CD4-positive, CD25-positive, alpha-beta regulatory T cell (primary cell): ENCODE data around the gene C10orf71. TPM values are rescaled to one million over a fixed set of nuclear protein-coding genes. Genes with fewer than 3 reads are reported as not detected.

Experiments
- ATAC-seq, 2 donors: fragments of 150-1000 bp; cut with Tn5 transposase; one replicate each; pipeline ENCODE4 v1.10.0; 2021; ENCODE audit warnings: low read depth in 2 of 2, moderate number of reproducible peaks in 2 of 2, moderate library complexity in 1 of 2
- DNase-seq, 3 donors: peaks; one replicate each; pipeline versions ENCODE4 v3.0.0 to v3.0.0-alpha.2; 2012 to 2022; ENCODE audit warnings: mixed read lengths in 1 of 3
- H3K27ac ChIP-seq: one replicate; pipeline ENCODE4 v1.7.0; 2013; ENCODE audit warnings: mild to moderate bottlenecking, low read length; ENCODE audit not compliant: insufficient read depth, poor library complexity, severe bottlenecking
- H3K27me3 ChIP-seq: one replicate; pipeline ENCODE4 v1.7.0; 2013; ENCODE audit warnings: low read length; ENCODE audit not compliant: control insufficient read depth, insufficient read depth
- H3K36me3 ChIP-seq: one replicate; pipeline ENCODE4 v1.7.0; 2013; ENCODE audit warnings: mild to moderate bottlenecking, low read length, moderate library complexity; ENCODE audit not compliant: control insufficient read depth, insufficient read depth
- H3K4me1 ChIP-seq: 2 replicates; pipeline ENCODE4 v1.7.0; 2013; ENCODE audit warnings: mild to moderate bottlenecking, low read length; ENCODE audit not compliant: insufficient read depth, control insufficient read depth, poor library complexity, severe bottlenecking
- H3K4me3 ChIP-seq: one replicate; pipeline ENCODE4 v1.7.0; 2013; ENCODE audit warnings: low read depth, mild to moderate bottlenecking, low read length, moderate library complexity
- H3K9me3 ChIP-seq, 2 experiments: 1 replicate in 1 of 2; 2 replicates in 1 of 2; pipeline ENCODE4 v1.7.0; 2013; ENCODE audit warnings: low read length in 2 of 2, mild to moderate bottlenecking in 1 of 2, moderate library complexity in 1 of 2; ENCODE audit not compliant: control insufficient read depth in 2 of 2
- H3K27ac Mint-ChIP-seq, 3 donors: one replicate each; pipeline ENCODE4 v1.8.0; 2020 to 2022; ENCODE audit warnings: mild to moderate bottlenecking in 3 of 3, mixed read lengths in 3 of 3, moderate library complexity in 2 of 3
- H3K27me3 Mint-ChIP-seq: one replicate; pipeline ENCODE4 v1.8.0; 2022; ENCODE audit warnings: mild to moderate bottlenecking, mixed read lengths
- H3K36me3 Mint-ChIP-seq: one replicate; pipeline ENCODE4 v1.8.0; 2020; ENCODE audit warnings: mixed read lengths
- H3K4me1 Mint-ChIP-seq, 4 donors: one replicate each; pipeline ENCODE4 v1.8.0; 2020 to 2022; ENCODE audit warnings: mixed read lengths in 4 of 4, mild to moderate bottlenecking in 1 of 4
- H3K4me3 Mint-ChIP-seq, 4 donors: one replicate each; pipeline ENCODE4 v1.8.0; 2020 to 2022; ENCODE audit warnings: mild to moderate bottlenecking in 4 of 4, mixed read lengths in 4 of 4, moderate library complexity in 3 of 4
- H3K9me3 Mint-ChIP-seq, 7 donors: one replicate each; pipeline ENCODE4 v1.8.0; 2020 to 2022; ENCODE audit warnings: mixed read lengths in 7 of 7, mild to moderate bottlenecking in 3 of 7, moderate library complexity in 2 of 7
- polyA plus RNA-seq, 4 donors: library from polyadenylated mRNA; unstranded; fragments of 300-500 nt; fragmentation: Illumina TruSeq; gene quantifications; one replicate each; pipeline ENCODE4 v1.2.3, GENCODE V29; 2021
- total RNA-seq: library from RNA; stranded (reverse); gene quantifications from one replicate; pipeline ENCODE4 v1.2.3, GENCODE V29; 2022

Gene C10orf71
- total and polyA plus RNA-seq, 5 donors from 2014 or later: not detected

DNA sequence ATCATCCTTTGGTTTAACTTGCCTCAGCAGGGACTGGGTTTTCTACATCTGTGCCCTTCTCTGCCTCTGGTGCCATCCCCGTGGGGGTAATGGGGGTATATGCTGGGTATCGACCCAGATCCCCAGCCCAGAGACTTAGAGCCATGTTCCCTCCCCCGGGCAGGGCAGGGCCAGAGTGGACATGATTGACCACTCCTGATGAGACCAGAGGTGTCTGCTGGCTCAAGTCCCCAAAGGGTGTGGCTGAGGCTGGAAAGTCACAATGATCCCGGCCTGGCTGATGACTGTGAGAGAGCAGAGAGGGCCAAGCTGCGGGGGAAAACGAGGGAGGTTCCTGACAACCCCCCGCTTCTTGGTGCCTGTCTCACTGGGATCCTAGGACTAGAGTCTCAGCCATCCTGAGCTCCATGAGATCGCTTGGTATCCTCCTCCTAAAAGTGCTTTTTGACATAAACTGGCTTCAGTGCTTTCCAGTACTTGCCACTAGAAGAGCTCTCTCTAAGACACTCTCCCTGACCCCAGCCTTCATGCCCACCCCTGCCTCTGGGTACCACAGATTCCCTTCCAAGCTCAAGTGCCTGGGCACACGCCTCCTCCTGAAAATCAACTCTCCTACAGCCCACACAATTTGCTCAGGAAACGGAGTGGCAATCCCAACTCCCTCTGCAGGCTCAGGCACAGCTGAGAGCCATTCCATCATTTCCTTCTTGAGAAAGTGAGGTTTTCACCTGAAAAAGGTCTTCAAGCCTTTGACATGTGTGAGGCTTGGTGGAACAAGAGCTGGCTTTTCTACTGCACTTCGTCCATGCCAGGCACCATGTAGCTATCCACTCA, 63.0 kb downstream of the C10orf71 start:
- ATAC-seq (no peak), DNase-seq (no peak)
- Mint-ChIP-seq H3K4me3 (no peak overlapping the region), H3K27me3 (no peaks in the 10 kb centered on the region), H3K4me1 (no peaks in the 10 kb centered on the region), H3K9me3 (peaks cover 0 to 4% (median 0%) of the 10 kb centered on the region in 7 donors), H3K27ac (no peak overlapping the region), H3K36me3 (no peaks in the 10 kb centered on the region)
- no peaks in the 10 kb centered on the region for H3K36me3 ChIP-seq
- no peaks in the 10 kb centered on the region for H3K4me1 ChIP-seq
- H3K27me3 ChIP-seq: no peaks in the 10 kb centered on the region
- no peak overlapping the region for H3K27ac ChIP-seq
- no peaks in the 10 kb centered on the region for H3K9me3 ChIP-seq
- H3K4me3 ChIP-seq: no peak overlapping the region

DNA sequence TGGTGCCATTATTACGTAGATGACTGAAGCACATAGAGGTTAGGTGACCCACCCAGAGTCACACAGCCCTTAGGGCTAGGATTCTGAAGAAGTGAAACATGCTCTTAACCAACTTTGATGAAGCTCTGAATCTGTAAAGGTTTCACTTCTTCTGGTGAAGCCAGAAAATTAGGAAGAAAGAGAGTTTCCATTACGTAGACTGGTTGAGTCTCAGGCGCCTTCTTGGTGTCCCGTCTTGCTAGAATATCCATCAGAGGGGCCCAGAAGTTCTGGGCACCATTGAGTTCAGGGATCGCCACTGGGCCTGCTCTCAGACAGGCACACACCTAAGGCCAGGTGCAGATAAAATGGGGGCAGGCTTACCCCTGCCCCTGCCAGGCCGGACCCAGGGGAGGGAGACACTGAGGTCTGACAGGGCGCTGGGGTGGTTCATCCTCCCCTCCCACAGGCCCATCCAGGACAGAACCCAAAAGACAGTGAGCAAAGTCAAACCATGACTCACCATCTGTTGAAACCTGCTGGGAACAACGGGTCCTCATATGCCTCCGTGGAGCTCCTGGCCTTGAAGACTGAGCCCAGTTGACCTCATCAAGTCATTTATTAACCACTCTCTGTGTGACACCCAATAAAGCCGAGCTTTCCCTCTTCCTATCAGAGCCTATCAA, 63.8 kb downstream of the C10orf71 start:
- H3K27me3 Mint-ChIP-seq: no peaks in the 10 kb centered on the region

DNA sequence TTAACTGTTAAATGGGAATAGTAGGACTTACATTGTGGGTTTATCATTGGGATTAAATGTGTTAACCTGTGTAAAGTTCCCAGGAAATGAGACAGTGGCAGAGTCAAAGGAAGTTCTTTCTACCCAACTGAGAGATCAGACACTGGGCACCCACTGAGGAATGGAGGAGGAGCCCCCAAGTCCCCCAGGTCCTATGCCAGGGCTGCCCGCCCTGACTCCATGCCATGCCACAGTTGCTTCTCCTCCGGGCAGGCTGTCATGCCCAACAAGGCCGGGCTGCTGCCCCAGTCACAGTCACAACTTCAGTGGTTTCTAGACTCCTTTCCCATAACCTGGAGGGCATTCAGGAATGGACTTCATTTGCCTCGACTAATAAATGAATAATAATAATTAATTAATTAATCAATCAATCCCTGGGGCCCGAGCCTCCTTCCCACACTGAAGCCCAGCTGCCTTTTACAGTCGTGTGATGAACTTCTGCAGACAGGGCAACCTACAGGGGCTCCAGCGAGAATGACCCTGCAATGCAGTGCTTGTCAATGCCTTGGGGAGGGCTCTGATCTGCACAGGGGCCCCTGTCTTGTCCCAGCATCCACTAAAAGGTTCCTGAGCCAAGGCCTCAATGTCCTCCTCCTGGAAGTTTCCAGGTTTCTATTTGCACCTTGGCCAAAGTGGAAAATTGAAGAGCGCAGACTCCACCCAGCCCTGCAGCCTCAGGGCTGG, 64.5 kb downstream of the C10orf71 start:
- Mint-ChIP-seq H3K4me3 (no peak overlapping the region), H3K27ac (no peak overlapping the region), H3K4me1 (no peaks in the 10 kb centered on the region), H3K27me3 (no peaks in the 10 kb centered on the region), H3K9me3 (peaks cover 0 to 3% (median 0%) of the 10 kb centered on the region in 7 donors), H3K36me3 (no peaks in the 10 kb centered on the region)
- ATAC-seq: no peak
- H3K36me3 ChIP-seq: no peaks in the 10 kb centered on the region
- H3K27ac ChIP-seq: no peak overlapping the region
- no peak for DNase-seq
- no peaks in the 10 kb centered on the region for H3K27me3 ChIP-seq
- H3K4me3 ChIP-seq: no peak overlapping the region
- H3K9me3 ChIP-seq: no peaks in the 10 kb centered on the region
- H3K4me1 ChIP-seq: no peaks in the 10 kb centered on the region

More for the DNA sequence above, 63.8 kb downstream of the C10orf71 start:
- Histone ChIP-seq H3K9me3 (no peaks in the 10 kb centered on the region), H3K27ac (no peak overlapping the region), H3K4me3 (no peak overlapping the region), H3K4me1 (no peaks in the 10 kb centered on the region), H3K36me3 (no peaks in the 10 kb centered on the region), H3K27me3 (no peaks in the 10 kb centered on the region)
- DNase-seq (no peak), ATAC-seq (peak in 1 of 2 donors; percentile 19)
- Mint-ChIP-seq H3K36me3 (no peaks in the 10 kb centered on the region), H3K4me3 (no peak overlapping the region), H3K9me3 (peaks cover 0 to 4% (median 0%) of the 10 kb centered on the region in 7 donors), H3K4me1 (no peaks in the 10 kb centered on the region), H3K27ac (no peak overlapping the region)

DNA sequence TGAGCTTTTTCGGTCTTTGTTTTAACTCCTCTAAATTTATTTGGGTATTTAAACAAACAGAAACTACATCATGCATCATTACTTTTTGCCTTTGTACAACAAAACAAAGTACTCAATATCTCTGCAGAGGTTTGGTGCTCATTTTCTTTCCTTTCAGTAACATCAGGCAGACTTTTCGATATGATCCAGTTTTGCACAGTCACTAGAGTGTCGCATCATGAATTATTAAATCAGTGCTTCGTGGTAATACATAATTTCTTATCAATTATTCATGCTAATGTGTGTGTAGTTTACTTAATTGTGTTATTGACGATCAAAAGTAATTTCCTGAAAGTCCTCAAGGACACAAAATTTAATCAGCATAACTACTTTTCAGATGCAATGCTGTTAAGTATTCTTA, 65.1 kb downstream of the C10orf71 start:
- Mint-ChIP-seq H3K27ac (no peak overlapping the region), H3K27me3 (no peaks in the 10 kb centered on the region), H3K4me1 (no peaks in the 10 kb centered on the region), H3K36me3 (no peaks in the 10 kb centered on the region), H3K9me3 (peaks cover 0 to 2% (median 0%) of the 10 kb centered on the region in 7 donors), H3K4me3 (no peak overlapping the region)
- DNase-seq (no peak), ATAC-seq (no peak)
- H3K36me3 ChIP-seq: no peaks in the 10 kb centered on the region
- H3K4me3 ChIP-seq: no peak overlapping the region
- no peaks in the 10 kb centered on the region for H3K4me1 ChIP-seq
- no peaks in the 10 kb centered on the region for H3K9me3 ChIP-seq
- no peak overlapping the region for H3K27ac ChIP-seq
- no peaks in the 10 kb centered on the region for H3K27me3 ChIP-seq

DNA sequence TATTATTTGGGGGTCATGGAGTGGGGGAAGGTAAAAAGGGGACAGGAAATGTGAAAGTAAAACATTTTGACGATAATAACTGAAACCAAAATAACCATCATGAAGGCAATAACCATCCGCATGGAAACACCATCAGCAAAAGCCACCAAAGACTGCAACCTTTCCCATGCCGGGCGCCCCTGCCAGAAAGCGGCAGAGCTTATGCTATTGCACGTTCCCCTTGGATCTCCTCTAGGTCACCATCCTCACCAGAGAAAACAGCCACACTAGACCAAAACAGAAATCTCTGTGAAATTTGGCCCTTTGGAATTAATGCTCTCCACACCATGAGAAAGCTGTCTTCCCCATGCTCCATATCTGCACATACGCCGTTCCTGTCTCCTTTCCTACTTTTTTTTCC, 65.8 kb downstream of the C10orf71 start:
- Histone ChIP-seq H3K4me1 (no peaks in the 10 kb centered on the region), H3K9me3 (no peaks in the 10 kb centered on the region), H3K4me3 (no peak overlapping the region), H3K27ac (no peak overlapping the region), H3K27me3 (no peaks in the 10 kb centered on the region), H3K36me3 (no peaks in the 10 kb centered on the region)
- Mint-ChIP-seq H3K4me1 (no peaks in the 10 kb centered on the region), H3K27me3 (no peaks in the 10 kb centered on the region), H3K27ac (no peak overlapping the region), H3K9me3 (peaks cover 0 to 2% (median 0%) of the 10 kb centered on the region in 7 donors), H3K4me3 (no peak overlapping the region), H3K36me3 (no peaks in the 10 kb centered on the region)
- no peak for ATAC-seq
- DNase-seq: no peak

DNA sequence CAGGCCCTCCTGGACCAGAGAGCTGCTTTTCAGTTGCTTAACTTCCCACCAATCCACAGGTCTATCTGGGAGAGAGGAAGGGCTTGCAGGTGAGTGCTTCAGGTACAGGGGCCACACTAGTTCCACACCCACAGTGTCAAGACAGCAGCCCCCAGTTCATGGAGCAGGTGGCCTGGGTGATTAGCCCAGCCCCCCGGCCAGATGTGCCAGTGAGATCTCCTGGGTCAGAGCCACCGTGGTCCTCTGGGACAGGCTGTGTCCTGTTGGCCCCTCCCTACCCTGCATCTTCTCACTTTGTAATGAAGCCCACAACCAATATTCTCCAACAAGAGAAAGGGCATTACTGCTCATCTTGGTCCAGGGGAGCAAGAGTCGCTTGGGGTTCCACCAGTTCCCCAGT, 66.3 kb downstream of the C10orf71 start:
- H3K36me3 Mint-ChIP-seq: no peaks in the 10 kb centered on the region
- no peak overlapping the region for H3K4me3 Mint-ChIP-seq
- H3K27me3 ChIP-seq: no peaks in the 10 kb centered on the region
- no peaks in the 10 kb centered on the region for H3K4me1 Mint-ChIP-seq
- H3K4me1 ChIP-seq: no peaks in the 10 kb centered on the region
- H3K27ac Mint-ChIP-seq: no peak overlapping the region
- H3K4me3 ChIP-seq: no peak overlapping the region
- DNase-seq (no peak), ATAC-seq (no peak)
- no peaks in the 10 kb centered on the region for H3K36me3 ChIP-seq
- H3K9me3 ChIP-seq: no peaks in the 10 kb centered on the region
- no peak overlapping the region for H3K27ac ChIP-seq
- peaks cover 0 to 2% (median 0%) of the 10 kb centered on the region in 7 donors for H3K9me3 Mint-ChIP-seq
- H3K27me3 Mint-ChIP-seq: no peaks in the 10 kb centered on the region

DNA sequence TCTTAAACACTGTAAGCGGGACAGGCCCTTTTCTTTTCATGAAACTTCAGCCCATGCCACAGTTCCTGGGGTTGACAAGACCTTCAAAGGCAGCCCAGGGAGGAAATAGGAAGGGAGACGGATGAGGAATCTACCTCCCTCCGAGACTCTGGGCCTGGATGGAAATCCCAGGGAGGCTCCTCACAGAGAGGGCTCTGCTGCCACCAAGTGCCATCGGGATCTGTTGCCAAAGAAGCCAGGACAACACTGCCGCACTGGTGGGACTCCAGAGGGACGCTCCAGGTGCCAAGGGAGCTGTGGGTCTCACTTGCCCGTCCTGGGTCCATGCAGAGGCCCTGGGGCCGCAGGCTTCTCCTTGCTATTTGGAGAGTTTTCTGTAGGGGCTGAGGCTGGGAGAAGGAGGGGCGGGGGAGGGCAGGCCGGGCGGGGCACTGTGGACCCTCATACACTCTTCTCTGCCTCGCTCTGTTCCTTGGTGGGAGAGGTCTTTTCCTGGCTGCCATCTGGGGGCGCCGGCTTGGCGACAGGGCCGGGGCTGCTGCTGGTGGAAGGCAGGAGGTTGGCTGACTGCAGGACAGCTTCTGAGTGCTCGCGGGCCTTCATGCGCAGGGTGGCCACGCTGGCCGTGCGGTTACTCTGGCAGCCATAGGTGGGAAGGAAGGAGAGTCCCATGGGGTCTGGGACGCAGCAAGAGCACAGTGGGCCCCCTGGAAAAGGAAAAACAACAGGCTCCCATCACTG, 66.9 kb downstream of the C10orf71 start:
- ATAC-seq (no peak), DNase-seq (no peak)
- H3K36me3 Mint-ChIP-seq: no peaks in the 10 kb centered on the region

More for the DNA sequence above, 66.9 kb downstream of the C10orf71 start:
- Histone ChIP-seq H3K27me3 (no peaks in the 10 kb centered on the region), H3K27ac (no peak overlapping the region), H3K4me3 (no peak overlapping the region), H3K4me1 (no peaks in the 10 kb centered on the region), H3K36me3 (no peaks in the 10 kb centered on the region), H3K9me3 (no peaks in the 10 kb centered on the region)
- Mint-ChIP-seq H3K27me3 (no peaks in the 10 kb centered on the region), H3K27ac (no peak overlapping the region), H3K4me1 (no peaks in the 10 kb centered on the region), H3K4me3 (no peak overlapping the region), H3K9me3 (peaks cover 0 to 2% (median 0%) of the 10 kb centered on the region in 7 donors)
